ENCODE data around the gene MOB3B.

- TF ChIP-seq CTCF (IDR thresholded peaks at IDR 0.05) (no peak), EZH2phosphoT487 (IDR thresholded peaks at IDR 0.05) (no peak), EZH2 (IDR thresholded peaks at IDR 0.05) (no peak)
Observed at GRCh38 chr9:27539479-27540441, 10.1 kb upstream of the MOB3B start.
